GM12872 (cell line): ENCODE results near the gene SPIRE2.

Experiments
- TF ChIP-seq, protein P1 (sequence below): IDR thresholded peaks from 3 replicates; pipeline ENCODE4 v1.5.1; 2011; ENCODE audit warnings: low read depth, mild to moderate bottlenecking, low read length, moderate library complexity; ENCODE audit not compliant: insufficient read depth

Gene SPIRE2

GRCh38 chr16:89899879-89900481, 71.7 kb downstream of the SPIRE2 start:
- TF ChIP-seq, protein P1, sequence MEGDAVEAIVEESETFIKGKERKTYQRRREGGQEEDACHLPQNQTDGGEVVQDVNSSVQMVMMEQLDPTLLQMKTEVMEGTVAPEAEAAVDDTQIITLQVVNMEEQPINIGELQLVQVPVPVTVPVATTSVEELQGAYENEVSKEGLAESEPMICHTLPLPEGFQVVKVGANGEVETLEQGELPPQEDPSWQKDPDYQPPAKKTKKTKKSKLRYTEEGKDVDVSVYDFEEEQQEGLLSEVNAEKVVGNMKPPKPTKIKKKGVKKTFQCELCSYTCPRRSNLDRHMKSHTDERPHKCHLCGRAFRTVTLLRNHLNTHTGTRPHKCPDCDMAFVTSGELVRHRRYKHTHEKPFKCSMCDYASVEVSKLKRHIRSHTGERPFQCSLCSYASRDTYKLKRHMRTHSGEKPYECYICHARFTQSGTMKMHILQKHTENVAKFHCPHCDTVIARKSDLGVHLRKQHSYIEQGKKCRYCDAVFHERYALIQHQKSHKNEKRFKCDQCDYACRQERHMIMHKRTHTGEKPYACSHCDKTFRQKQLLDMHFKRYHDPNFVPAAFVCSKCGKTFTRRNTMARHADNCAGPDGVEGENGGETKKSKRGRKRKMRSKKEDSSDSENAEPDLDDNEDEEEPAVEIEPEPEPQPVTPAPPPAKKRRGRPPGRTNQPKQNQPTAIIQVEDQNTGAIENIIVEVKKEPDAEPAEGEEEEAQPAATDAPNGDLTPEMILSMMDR, result no peak

DNA sequence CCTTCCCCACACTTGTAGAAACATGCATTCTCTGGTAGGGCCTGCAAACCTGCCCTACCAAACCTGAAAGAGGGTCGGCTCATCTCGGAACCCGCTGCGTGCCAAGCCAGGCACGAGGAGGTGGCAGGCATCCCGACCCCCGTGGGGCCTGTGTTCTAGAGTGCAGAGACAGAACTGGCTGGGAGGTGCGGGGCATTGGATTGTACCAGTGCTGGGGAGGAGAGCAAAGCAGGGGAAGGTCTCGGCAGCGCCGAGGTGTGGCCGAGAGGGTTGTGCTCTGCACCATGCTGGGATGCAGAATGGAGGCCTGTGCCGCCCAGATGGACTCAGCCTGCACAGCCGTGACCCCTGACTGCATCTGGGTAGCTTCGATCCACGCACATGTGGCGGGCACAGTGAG, 72.6 kb downstream of the SPIRE2 start:
- TF ChIP-seq, protein P1, result no peak

DNA sequence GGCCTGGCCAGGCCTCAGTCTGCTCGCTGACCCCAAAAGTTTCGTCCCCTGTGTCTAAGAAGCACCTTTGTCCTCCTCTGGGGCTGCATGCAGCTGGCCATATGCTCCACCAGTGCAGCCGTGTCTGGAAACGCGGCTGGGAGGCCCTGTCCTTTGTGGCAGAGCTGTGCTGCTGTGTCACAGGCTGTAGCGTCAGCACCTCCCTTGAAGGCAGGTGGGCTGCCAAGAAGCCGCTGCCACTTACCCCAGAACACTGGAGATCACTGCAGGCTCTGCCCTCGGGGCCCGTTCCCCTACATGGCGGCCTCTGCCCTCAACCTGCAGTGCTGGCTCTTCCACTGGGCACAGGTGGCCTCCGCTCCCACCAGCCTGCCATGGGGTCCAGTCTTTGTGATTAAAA, 74.7 kb downstream of the SPIRE2 start:
- TF ChIP-seq, protein P1, result no peak

DNA sequence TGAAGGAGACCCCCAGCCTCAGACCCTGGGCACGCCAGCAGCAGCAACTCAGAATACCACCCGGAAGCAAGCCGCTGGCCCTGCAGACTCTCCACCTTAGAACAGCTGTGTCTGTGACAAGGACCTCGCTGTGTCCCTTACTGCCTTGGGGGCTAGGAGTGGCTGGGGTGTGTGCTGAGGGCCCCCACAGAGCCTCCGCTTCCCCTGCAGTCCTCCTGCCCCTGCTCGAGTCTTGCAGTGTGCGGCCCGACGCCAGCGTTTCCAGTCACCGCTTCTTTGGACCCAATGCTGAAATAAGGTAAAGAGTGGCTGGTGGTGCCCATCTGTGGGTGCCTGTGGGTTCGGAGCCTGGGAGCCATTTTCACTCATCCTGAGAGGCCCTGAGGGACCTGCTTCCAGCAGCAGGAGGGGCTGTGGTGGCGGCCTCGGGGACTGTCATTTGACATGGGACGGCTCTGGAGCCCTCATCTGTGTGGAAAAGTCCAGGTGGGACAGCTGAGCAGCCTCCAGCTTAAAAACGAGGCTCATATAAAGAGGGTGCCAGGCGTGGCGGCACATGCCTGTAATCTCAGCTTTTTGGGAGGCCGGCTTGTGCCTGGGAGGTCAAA, 75.7 kb downstream of the SPIRE2 start:
- TF ChIP-seq, protein P1, result no peak

DNA sequence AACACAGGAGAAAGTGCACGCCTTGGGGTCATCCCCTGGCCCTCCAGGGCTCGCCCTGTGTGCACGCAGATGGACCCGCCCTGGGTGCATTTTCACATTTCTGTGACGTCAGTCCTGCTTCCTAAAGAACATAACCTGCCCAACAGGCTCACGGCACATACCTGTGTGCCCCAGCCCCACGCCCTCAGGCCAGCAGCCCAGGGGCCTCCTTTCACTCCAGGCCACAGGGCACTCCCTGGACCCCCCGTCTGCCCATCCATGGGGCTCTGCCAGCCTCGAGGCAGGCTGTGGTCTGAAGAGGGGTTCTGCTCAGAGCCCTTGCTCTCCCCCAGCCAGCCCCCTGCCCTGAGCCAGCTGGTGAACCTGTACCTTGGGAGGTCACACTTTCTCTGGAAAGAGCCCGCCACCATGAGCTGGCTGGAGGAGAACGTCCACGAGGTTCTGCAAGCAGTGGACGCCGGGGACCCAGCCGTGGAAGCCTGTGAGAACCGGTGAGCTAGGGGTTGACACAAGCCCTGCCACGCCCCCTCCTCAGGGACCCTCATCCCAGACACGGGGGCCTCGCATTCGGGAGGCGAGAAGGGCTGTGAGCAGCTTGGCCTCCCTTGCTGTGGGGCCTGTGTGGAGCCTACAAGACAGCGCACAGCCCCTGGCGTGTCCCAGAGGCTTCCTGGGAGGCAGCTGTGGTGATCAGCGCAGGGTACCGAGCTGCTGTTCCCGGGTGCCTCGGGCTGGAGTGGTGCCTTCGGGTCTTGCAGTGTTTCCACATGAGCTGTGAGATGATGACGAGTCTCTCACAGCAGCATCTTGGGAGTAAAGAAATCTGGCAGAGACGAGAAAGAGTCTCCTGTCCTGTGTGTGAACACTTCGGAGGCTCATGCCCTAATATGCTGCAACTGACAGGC, 76.6 kb downstream of the SPIRE2 start:
- TF ChIP-seq, protein P1, result no peak

- TF ChIP-seq, protein P1, result no peak
These were observed 77.3 kb downstream of the SPIRE2 start for GRCh38 chr16:89905511-89906139.
